GM23248 (cell line): Measurements from ENCODE around the gene KIF26A.
"Not testable (repeated sequence)": the region's sequence is repeated elsewhere in the genome, so short reads cannot be mapped to it uniquely, and the experiment has no call there.

Source experiments
- EZH2 ChIP-seq: fragments of 200-600 bp; sonication (generic); IDR thresholded peaks from 2 replicates; pipeline ENCODE4 v1.6.1; 2018; ENCODE audit warnings: antibody characterized with exemption, mild to moderate bottlenecking; ENCODE audit not compliant: insufficient read depth, poor library complexity, severe bottlenecking
- EZH2phosphoT487 ChIP-seq: fragments of 200-600 bp; sonication (generic); IDR thresholded peaks from 2 replicates; pipeline ENCODE4 v1.6.1; 2018; ENCODE audit warnings: antibody characterized with exemption, moderate library complexity, mild to moderate bottlenecking, low read depth; ENCODE audit not compliant: insufficient read depth

- not testable (repeated sequence) for TF ChIP-seq EZH2, EZH2phosphoT487
Measured at GRCh38 chr14:104153394-104153755, 15.0 kb downstream of the KIF26A start.
